ENCODE measurements around the gene RBM12.

GRCh38 chr20:35621560-35621946 lies 43.1 kb downstream of the RBM12 start:
- no peak for TF ChIP-seq TAF1 (IDR thresholded peaks at IDR 0.05; ENCODE audit: borderline replicate concordance, insufficient read depth, low read length)
- no peak for TF ChIP-seq REST (IDR thresholded peaks at IDR 0.05; ENCODE audit: insufficient read depth in 1 of 2, low read depth in 2 of 2, low read length in 2 of 2)
- TF ChIP-seq SIN3A (IDR thresholded peaks at IDR 0.05; ENCODE audit: borderline replicate concordance, insufficient read depth, low read length) = no peak
- TF ChIP-seq POLR2AphosphoS5 (IDR thresholded peaks at IDR 0.05; ENCODE audit: low read depth, low read length) = no peak

Measured in PFSK-1 (cell line).